Upper lobe of right lung (tissue), 1 donor: ENCODE data around the gene ZNF248. TPM values are rescaled to one million over a fixed set of nuclear protein-coding genes. Genes with fewer than 3 reads are reported as not detected.
"Not testable (repeated sequence)": the region's sequence is repeated elsewhere in the genome, so short reads cannot be mapped to it uniquely, and the experiment has no call there.

ENCODE experiments used
- ATAC-seq: fragments of 200-7000 bp; cut with Tn5 transposase; one replicate; pipeline ENCODE4 v1.9.1; 2020; ENCODE audit warnings: mild to moderate bottlenecking, moderate library complexity
- DNase-seq: peaks from one replicate; pipeline ENCODE4 v3.0.0-alpha.2; 2020
- H3K27ac ChIP-seq: fragments of 200-600 bp; one replicate; pipeline ENCODE4 v1.8.0; 2022
- H3K27me3 ChIP-seq: fragments of 200-600 bp; one replicate; pipeline ENCODE4 v1.8.0; 2022; ENCODE audit warnings: mild to moderate bottlenecking
- H3K36me3 ChIP-seq: fragments of 200-600 bp; one replicate; pipeline ENCODE4 v1.8.0; 2022
- H3K4me1 ChIP-seq: fragments of 200-600 bp; one replicate; pipeline ENCODE4 v1.8.0; 2022
- H3K4me3 ChIP-seq: fragments of 200-600 bp; one replicate; pipeline ENCODE4 v1.8.0; 2022; ENCODE audit warnings: mild to moderate bottlenecking
- H3K9me3 ChIP-seq: fragments of 200-600 bp; one replicate; pipeline ENCODE4 v1.8.0; 2022
- intact Hi-C: fragments of 100-400 bp; cut with DNase I; formaldehyde crosslinking; loops from one replicate; pipeline ENCODE4 v1.11.0; 2022
- total RNA-seq: library from RNA; stranded (reverse); fragmentation: NEBNext Ultra II Directional; extraction: Animal tissue kit (Norgen Biotek cat#: 25700); gene quantifications from one replicate; pipeline ENCODE4 v1.2.1, GENCODE V29; 2021
- TF ChIP-seq, protein P1 (sequence below): fragments of 200-600 bp; IDR thresholded peaks from one replicate; pipeline ENCODE4 v1.8.0; 2022; ENCODE audit warnings: antibody characterized with exemption
- donor health status: DM: no; HTN: yes; CAD: no; lungs with severe emphysema.

The ZNF248 gene
- total RNA-seq, 1 donor from 2014 or later = 14.3 TPM

DNA sequence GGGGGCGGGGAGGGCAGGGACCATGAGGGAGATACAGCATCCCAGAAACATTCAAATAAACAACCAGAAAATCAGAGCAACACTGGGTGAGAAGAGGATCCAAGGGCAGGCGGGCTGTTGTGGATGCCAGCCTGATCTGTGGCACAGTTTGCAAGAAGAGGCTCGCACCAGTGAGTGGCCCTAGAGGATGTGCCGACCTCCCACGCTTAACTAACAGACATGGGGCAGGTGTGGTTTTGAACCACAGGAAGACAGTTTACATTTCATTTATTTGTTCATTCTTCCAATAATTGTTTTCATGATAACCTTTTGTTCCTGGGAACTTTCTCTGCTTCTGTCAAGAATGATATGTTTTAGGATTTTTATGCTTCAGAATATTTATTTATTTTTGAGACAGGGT is 115.6 kb downstream of the ZNF248 start:
- Histone ChIP-seq H3K36me3 (no peaks in the 10 kb centered on the region), H3K4me3 (no peak overlapping the region), H3K27me3 (no peaks in the 10 kb centered on the region), H3K9me3 (no peaks in the 10 kb centered on the region), H3K4me1 (no peaks in the 10 kb centered on the region), H3K27ac (no peak overlapping the region)
- no peak for DNase-seq
- ATAC-seq = no peak
- intact Hi-C loops = no loop called here
- TF ChIP-seq, protein P1, sequence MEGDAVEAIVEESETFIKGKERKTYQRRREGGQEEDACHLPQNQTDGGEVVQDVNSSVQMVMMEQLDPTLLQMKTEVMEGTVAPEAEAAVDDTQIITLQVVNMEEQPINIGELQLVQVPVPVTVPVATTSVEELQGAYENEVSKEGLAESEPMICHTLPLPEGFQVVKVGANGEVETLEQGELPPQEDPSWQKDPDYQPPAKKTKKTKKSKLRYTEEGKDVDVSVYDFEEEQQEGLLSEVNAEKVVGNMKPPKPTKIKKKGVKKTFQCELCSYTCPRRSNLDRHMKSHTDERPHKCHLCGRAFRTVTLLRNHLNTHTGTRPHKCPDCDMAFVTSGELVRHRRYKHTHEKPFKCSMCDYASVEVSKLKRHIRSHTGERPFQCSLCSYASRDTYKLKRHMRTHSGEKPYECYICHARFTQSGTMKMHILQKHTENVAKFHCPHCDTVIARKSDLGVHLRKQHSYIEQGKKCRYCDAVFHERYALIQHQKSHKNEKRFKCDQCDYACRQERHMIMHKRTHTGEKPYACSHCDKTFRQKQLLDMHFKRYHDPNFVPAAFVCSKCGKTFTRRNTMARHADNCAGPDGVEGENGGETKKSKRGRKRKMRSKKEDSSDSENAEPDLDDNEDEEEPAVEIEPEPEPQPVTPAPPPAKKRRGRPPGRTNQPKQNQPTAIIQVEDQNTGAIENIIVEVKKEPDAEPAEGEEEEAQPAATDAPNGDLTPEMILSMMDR = no peak

DNA sequence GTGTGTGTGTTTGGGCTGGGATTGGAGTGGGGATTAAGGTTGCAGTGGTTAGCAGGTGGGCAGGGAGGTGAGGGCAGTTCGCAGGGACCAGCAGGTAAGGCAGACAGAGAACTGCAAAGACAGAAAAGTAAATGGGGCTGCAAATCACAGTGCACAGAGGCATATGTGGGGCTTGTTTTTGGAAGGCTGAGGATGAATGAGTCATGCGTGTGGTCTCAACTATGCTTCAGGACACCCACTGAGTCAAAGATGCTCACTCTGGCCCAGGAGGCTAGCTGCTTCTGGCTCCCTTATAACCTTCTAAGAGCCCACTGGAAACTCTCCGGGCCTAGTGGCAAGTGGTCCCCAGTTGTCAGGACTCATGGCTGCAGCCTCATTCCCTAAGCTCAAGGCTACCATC is 118.2 kb downstream of the ZNF248 start:
- Histone ChIP-seq H3K4me3 (no peak overlapping the region), H3K9me3 (no peaks in the 10 kb centered on the region), H3K27ac (no peak overlapping the region), H3K27me3 (no peaks in the 10 kb centered on the region), H3K4me1 (no peaks in the 10 kb centered on the region), H3K36me3 (no peaks in the 10 kb centered on the region)
- ATAC-seq = no peak
- intact Hi-C loops = no loop called here
- TF ChIP-seq, protein P1 = no peak
- no peak for DNase-seq

DNA sequence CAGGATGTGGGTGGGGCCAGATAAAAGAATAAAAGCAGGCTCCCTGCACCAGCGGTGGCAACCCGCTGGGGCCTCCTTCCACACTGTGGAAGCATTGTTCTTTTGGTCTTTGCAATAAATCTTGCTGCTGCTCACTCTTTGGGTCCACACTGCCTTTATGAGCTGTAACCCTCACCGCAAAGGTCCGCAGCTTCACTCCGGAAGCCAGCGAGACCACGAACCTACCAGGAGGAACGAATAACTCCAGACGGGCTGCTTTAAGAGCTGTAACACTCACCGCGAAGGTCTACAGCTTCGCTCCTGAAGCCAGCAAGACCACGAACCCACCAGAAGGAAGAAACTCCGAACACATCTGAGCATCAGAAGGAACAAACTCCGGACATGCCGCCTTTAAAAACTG is 119.2 kb downstream of the ZNF248 start:
- H3K36me3 ChIP-seq, H3K4me1 ChIP-seq, ATAC-seq, DNase-seq, H3K4me3 ChIP-seq, H3K27ac ChIP-seq, intact Hi-C loops, H3K9me3 ChIP-seq, H3K27me3 ChIP-seq: not testable (repeated sequence)

DNA sequence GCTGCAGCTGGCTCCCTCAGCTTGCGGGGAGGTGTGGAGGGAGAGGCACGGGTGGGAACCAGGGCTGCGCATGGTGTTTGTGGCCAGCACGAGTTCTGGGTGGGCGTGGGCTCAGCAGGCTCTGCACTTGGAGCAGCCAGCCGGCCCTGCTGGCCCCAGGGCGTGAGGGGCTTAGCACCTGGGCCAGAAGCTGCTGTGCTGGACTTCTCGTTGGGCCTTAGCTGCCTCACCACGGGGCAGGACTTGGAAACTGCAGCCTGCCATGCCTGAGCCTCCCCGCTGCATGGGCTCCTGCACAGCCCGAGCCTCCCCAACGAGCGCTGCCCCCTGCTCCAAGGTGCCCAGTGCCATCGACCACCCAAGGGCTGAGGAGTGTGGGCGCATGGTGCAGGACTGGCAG is 120.1 kb downstream of the ZNF248 start:
- H3K27ac ChIP-seq = no peak overlapping the region
- H3K36me3 ChIP-seq = no peaks in the 10 kb centered on the region
- H3K27me3 ChIP-seq = no peaks in the 10 kb centered on the region
- H3K4me1 ChIP-seq = no peaks in the 10 kb centered on the region
- TF ChIP-seq, protein P1 = no peak
- DNase-seq = no peak
- intact Hi-C loops = no loop called here
- no peak for ATAC-seq
- no peaks in the 10 kb centered on the region for H3K9me3 ChIP-seq
- H3K4me3 ChIP-seq = no peak overlapping the region

DNA sequence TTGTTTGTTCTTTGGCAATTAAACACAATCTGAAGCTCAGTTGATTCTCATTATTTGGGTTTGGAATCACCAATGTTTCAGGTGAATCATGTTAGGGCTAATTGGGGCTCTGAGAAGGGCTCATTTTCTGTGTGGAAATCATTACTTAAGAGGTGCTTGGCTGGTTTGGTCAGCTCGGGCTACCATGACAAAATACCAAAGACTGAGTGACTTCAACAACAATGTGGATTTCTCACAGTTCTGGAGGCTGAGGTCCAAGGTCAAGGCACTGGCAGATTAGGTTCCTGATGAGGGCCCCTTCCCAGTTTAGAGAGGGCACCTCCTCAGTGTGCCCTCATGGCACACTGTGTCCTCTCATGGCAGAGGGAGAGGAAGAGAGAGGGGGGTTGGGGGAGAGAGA is 121.3 kb downstream of the ZNF248 start:
- H3K27ac ChIP-seq = no peak overlapping the region
- H3K9me3 ChIP-seq = no peaks in the 10 kb centered on the region
- TF ChIP-seq, protein P1 = no peak
- no peaks in the 10 kb centered on the region for H3K27me3 ChIP-seq
- no peaks in the 10 kb centered on the region for H3K4me1 ChIP-seq
- no peak overlapping the region for H3K4me3 ChIP-seq
- intact Hi-C loops = no loop called here
- no peaks in the 10 kb centered on the region for H3K36me3 ChIP-seq
- no peak for ATAC-seq
- no peak for DNase-seq

DNA sequence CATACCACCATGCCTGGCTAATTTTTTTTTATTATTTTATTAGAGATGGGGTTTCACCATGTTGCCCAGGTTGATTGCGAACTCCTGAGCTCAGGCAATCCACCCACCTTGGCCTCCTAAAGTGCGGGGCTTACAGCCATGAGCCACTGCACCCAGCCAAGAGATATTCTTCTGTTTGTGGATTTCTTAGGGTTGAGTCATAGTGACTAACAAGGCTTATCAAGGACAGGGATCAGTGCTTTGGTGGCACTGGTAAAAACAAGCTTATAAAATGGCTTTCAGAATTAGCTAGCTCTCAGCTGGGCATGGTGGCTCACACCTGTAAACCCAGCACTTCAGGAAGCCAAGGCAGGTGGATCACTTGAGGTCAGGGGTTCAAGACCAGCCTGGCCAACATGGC is 122.4 kb downstream of the ZNF248 start:
- Histone ChIP-seq H3K4me3 (no peak overlapping the region), H3K36me3 (no peaks in the 10 kb centered on the region), H3K9me3 (no peaks in the 10 kb centered on the region), H3K27me3 (no peaks in the 10 kb centered on the region), H3K4me1 (no peaks in the 10 kb centered on the region), H3K27ac (no peak overlapping the region)
- TF ChIP-seq, protein P1 = no peak
- DNase-seq = no peak
- intact Hi-C loops = no loop called here
- no peak for ATAC-seq

Other genes starting within 250 kb of the ZNF248 start
- 11.5 TPM for gene ZNF25, start 119.0 kb upstream of the ZNF248 start, total RNA-seq
- 25.7 TPM for gene ZNF33A, start 153.1 kb upstream of the ZNF248 start, total RNA-seq
- 16.6 TPM for gene ZNF37A, start 236.7 kb upstream of the ZNF248 start, total RNA-seq